Choroid plexus epithelial cell (primary cell): Measurements from ENCODE around the gene EML2.

Experiments used
- DNase-seq: peaks from one replicate; pipeline ENCODE4 v3.0.0-alpha.2; 2010; ENCODE audit warnings: low read depth
- H3K4me3 ChIP-seq: 2 replicates; pipeline ENCODE4 v1.5.1; 2011; ENCODE audit warnings: low read depth, mild to moderate bottlenecking, control low read depth, low read length, moderate library complexity
- TF ChIP-seq, protein P1 (sequence below): conservative IDR thresholded peaks from 2 replicates; pipeline ENCODE4 v1.5.1; 2011; ENCODE audit warnings: low read depth, mild to moderate bottlenecking, control low read depth, inconsistent platforms, low read length, moderate library complexity

EML2 gene

DNA sequence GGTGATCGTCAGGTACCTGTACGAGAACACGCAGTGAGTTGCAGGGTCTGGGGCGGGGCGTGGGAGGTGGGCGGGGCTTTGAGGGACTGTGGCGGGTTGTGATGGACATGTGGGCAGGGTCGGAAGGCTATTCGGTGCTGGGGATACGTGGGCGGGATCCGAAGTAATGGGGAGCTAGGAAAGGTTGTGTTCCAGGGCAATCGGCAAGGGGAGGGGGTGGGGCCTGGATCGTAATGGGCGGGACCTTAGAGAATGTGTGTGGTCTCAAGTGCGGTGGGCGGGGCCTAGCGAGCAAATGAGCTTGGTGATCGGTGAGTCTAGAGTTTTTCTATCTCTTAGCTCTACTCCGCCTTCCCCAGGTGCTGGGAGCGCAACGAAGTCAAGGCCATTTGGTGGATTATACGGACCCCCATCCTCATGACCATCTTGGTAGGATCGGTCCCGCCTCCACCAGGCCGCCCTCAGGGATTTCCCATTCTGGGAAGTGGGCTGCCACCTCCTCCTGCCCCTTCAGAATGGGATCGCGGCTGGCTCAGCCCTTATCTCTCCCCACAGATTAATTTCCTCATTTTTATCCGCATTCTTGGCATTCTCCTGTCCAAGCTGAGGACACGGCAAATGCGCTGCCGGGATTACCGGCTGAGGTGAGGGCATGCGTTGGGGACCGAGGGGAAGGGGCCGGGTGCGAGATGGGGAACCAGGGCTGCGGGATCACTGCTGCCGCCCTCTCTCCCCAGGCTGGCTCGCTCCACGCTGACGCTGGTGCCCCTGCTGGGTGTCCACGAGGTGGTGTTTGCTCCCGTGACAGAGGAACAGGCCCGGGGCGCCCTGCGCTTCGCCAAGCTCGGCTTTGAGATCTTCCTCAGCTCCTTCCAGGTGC lies 38.4 kb upstream of the EML2 start:
- H3K4me3 ChIP-seq, result peak overlapping the region; percentile 51
- TF ChIP-seq, protein P1, sequence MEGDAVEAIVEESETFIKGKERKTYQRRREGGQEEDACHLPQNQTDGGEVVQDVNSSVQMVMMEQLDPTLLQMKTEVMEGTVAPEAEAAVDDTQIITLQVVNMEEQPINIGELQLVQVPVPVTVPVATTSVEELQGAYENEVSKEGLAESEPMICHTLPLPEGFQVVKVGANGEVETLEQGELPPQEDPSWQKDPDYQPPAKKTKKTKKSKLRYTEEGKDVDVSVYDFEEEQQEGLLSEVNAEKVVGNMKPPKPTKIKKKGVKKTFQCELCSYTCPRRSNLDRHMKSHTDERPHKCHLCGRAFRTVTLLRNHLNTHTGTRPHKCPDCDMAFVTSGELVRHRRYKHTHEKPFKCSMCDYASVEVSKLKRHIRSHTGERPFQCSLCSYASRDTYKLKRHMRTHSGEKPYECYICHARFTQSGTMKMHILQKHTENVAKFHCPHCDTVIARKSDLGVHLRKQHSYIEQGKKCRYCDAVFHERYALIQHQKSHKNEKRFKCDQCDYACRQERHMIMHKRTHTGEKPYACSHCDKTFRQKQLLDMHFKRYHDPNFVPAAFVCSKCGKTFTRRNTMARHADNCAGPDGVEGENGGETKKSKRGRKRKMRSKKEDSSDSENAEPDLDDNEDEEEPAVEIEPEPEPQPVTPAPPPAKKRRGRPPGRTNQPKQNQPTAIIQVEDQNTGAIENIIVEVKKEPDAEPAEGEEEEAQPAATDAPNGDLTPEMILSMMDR, result peak; percentile 29
- DNase-seq, result peak; percentile 96

DNA sequence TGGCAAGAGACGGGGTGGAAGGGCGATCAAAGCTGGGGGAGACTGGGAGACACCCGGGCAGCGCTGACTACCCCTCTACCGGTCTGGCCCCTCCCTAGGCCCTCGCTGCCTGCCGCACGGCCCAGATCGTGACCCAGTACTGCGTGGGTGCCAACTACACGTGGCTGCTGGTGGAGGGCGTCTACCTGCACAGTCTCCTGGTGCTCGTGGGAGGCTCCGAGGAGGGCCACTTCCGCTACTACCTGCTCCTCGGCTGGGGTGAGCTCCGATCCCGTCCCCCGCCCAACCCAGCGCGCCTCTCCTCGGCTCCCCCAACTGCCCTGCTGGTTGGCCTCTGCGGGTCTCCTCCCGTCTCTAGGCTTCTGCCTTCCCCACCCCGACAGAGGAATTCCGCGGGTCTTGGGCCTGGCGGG lies 37.7 kb upstream of the EML2 start:
- H3K4me3 ChIP-seq, result peak overlapping the region; percentile 51
- TF ChIP-seq, protein P1, result no peak
- DNase-seq, result no peak

- H3K4me3 ChIP-seq, result no peak overlapping the region
- TF ChIP-seq, protein P1, result no peak
Measured at GRCh38 chr19:45674946-45675345, 35.7 kb upstream of the EML2 start.

GRCh38 chr19:45670670-45671453 lies 31.7 kb upstream of the EML2 start:
- TF ChIP-seq, protein P1, result no peak
- peak; percentile 86 for DNase-seq
- H3K4me3 ChIP-seq, result peak overlapping the region; percentile 30

More at GRCh38 chr19:45674946-45675345, 35.7 kb upstream of the EML2 start:
- no peak for DNase-seq

DNA sequence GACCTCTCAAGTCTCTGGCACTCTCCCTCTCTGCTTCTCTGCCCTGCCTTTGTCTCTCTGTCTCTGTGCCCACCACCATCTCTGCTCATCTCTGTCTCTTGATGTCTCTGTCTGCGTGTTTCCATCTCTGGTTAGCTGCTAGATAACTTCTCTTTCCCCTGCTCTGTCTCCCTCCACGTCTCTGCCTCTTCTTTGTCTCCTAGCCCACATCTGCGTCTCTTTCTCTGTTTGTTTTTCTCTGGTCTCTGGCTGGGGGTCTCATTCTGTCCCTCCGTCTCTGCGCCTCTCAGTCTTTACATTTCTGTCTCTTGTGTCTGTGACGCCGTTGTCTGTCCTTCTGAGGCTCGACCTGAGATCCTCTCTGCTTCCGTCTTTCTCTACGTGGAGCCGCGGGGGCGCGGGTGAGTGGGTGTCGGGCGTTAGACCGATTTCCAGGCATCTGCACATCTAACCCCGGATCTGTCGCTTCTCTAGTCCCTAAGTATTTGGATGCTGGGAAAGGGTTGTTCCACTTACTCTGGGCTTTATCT lies 29.2 kb upstream of the EML2 start:
- DNase-seq, result no peak
- peak overlapping the region; percentile 45 for H3K4me3 ChIP-seq
- TF ChIP-seq, protein P1, result no peak

GRCh38 chr19:45667620-45668341 lies 28.6 kb upstream of the EML2 start, which contains the start of gene GIPR:
TSS of gene GIPR (plus strand) at chr19:45668221. CDS start at chr19:45669521, 1,300 bp downstream.
- no peak for DNase-seq
- H3K4me3 ChIP-seq, result peak within 1 kb of the TSS; percentile 45
- TF ChIP-seq, protein P1, result no peak
